Central memory CD4-positive, alpha-beta T cell (primary cell): ENCODE measurements around the gene CYTH1.
"Not testable (repeated sequence)": the region's sequence is repeated elsewhere in the genome, so short reads cannot be mapped to it uniquely, and the experiment has no call there.

Experiments used
- DNase-seq: peaks from one replicate; pipeline ENCODE4 v3.0.0; 2022

Gene CYTH1

DNA sequence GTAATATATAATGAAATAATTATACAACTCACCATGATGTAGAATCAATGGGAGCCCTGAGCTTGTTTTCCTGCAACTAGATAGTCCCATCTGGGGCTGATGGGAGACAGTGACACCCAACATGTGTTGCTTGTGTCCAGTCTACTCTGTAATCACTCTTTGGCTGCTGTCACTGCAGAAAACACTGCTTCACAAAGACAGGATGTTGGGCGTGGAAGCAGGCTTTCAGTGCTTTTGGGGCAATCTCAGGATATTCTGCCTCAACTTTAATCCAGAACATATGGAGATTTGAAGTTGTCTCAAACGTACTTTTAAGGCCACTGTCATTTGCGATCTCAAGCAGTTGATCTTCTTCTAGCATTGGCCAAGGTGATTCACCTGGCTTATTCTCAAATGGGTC, 94.9 kb downstream of the CYTH1 start:
- no peak for DNase-seq

DNA sequence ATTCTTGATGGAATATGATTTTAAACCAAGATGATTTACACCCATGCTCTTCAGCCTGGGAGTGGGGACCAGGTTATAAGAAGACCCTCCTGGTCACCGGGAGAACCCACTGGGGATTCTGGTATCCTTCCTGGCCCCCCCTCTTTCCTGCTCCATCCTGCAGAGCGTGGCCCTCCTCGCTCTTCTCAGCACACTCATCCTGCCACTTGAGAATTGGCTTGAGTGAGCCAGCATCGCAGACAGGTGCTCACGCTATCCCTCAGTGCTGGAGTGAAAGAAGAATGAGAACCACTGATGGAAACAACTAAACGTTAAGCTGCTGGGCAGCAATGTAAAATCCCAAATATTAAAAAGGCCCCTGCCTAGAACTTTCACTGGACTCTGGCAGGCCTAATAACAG, 98.0 kb downstream of the CYTH1 start:
- DNase-seq = no peak

DNA sequence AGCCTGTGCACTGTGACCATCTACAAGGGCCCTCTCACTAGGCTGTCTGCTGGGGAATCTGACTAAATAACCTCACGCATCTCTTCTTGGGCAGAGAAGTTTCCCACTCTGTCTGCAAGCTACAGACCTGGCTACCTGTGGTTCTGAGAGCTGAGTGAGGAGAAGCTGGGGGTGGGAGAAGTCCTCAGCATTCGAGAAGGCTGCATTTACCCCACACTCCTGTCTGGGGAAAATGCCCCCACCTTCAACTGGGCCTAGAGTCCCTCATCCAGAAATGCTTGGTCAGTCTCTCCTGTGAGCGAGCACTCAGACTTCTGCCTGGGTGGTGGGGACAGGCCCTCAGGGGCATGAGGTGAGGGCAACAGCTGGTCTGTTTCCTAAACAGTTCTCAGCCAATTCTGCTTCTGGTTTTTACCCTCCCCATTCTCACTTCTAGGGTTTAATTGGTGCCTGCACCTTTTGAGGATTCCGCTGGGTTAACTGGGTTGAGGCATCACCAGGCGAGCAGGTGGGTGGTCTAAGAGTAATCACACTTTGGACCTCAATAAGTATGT, 98.6 kb downstream of the CYTH1 start:
- no peak for DNase-seq

DNA sequence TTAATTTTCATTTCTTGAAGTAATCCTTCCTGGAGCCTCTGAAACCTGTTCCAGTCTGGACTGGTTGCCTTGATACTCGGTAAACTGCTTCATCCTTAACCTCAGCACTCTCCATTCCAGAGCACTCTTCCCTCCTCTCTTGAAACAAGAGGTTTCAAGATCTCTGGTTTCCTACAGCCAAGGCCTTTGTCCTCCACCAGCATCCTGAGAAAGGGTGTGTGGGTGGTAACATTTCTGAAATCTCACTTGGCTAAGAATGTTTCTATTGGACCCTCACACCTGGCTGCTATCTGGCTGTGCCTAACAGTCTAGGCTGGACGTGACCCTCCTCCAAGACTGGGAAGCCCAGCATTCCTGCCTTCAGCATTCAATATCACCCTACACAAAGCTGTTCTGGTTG, 99.7 kb downstream of the CYTH1 start:
- no peak for DNase-seq

DNA sequence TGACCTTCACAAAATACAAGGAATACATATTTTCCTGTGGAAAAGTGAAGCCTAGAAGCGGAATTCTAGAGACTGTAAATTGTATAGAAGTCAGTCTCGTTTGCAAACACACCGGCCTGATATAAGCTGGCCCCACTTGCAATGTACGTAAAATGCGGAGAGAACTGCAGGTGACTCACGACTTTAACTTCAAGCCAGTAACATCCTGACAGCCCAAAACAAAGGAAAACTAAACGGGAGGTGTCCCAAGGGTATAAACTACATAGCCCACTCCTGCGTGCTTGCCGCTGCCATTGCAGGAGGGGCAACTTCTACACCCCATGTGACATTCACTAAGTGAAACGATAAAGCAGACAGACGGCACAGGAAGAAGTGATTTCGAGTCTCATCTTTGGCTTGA, 101.6 kb downstream of the CYTH1 start:
- no peak for DNase-seq

DNA sequence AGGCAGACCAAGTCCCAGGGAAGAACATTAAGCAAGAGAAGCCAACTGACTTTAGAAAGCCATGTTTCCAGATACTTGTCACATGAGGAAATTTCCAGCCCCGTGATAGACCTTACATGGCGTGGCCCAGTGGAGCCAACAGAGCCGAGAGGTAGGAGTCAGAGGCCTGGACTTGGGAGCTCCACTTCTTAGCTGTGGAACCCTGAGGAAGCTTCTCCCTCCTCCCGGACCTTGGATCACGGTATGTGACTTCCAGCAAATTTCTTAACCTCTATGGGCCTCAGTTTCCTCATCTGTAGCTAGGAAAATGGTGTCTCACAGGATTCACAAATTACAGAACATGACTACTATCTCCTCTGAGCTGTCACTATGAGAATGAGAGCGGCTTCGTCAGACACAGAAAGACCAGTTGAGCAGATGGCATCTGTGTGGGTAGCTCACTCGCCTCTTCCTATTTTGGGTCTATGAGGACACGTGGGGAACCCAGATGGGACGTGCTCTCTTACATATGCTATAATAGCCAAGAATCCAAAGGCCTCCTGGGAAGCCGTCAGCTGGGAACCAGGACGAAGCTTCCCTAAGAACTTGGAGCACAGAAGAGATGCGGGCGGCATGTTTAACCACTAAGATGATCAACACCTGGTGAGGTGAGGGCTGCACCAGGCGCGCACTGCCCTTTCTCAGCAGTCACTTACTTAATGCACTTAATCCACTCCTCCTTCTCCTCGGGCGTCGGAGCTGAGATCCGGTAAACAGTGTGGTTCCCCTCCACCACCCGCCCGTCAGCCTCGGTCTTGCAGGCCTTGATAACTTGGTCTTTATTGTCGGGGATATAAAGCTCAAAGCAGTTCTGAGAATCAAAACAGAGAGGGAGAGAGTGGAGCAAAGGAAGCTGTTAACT, 102.3 kb downstream of the CYTH1 start:
- no peak for DNase-seq

DNA sequence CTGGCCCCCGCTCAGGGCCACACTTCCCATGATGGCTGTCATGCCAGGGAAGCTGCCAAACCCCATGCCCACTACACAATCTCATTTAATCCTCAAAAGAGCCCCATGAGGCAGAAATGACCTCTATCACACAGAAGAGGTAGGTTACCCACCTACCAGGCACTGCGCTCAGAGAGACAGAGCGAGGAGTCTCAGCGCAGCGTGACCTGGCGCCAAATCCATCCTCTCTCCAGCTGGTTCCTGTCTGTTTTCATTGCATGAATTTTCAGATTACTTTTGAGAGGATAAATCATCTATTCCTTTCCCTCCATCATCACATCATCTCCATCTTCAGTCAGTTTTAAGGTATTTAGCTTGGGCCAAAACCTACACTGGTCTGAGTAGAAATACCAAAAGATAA, 103.4 kb downstream of the CYTH1 start:
- DNase-seq = no peak

DNA sequence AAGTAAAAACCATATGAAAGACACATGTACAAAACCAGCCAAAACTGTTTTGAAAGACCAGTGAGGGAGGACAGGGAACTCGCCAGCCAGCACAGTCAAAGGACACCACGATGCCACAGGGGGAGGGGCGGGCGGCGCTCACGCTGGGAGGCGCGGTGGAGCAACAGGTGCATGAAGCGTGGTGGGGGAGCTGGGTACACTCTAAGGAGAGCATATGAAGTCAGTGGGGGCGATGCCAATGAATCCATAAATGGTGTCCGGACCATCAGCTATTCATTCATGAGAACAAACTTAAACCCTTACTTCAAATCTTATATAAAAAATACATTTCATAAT, 103.9 kb downstream of the CYTH1 start:
- DNase-seq = no peak

DNA sequence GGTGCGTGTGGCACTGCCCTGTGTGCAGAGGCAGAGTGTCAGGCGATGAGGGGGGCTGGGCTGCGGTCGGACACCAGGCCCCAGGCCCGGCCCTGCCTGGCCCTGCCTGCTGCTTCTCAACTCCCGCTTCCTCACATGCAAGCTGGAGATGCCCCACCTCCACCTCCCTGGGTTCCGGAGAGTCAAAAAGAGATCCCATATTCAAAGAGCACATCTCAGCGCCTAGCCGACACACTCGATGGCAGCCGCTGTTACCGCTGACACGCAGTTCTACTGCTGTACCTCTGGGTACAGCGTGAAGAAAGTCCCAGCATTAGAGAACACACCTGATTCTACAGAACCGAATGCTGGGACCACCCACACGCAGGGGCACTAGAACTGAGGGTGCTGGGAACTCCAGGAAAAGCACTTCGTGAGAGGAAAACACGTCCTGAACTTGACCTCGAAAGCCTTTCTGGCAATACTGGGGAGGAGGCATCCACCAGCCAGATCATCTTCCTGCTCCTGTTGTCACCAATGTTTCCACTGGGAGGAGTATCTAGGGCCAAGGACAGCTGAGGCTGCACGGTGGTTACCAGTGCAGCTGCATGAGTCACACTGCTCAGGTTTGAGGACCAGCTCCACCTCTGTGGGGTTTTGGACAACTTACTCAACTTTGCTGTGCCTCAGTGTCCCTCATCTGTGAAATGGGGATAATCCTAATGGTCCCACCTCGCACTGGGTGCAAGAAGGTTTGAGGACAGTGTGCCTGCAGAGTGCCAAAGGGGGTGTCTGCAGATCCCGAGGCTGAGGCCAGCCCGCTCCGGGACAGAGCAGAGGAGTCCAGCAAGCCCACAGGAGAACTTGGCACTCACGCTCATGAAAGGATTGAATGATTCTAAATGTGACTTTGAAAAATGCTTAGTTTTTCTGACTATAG, 104.5 kb downstream of the CYTH1 start:
- DNase-seq = no peak

DNA sequence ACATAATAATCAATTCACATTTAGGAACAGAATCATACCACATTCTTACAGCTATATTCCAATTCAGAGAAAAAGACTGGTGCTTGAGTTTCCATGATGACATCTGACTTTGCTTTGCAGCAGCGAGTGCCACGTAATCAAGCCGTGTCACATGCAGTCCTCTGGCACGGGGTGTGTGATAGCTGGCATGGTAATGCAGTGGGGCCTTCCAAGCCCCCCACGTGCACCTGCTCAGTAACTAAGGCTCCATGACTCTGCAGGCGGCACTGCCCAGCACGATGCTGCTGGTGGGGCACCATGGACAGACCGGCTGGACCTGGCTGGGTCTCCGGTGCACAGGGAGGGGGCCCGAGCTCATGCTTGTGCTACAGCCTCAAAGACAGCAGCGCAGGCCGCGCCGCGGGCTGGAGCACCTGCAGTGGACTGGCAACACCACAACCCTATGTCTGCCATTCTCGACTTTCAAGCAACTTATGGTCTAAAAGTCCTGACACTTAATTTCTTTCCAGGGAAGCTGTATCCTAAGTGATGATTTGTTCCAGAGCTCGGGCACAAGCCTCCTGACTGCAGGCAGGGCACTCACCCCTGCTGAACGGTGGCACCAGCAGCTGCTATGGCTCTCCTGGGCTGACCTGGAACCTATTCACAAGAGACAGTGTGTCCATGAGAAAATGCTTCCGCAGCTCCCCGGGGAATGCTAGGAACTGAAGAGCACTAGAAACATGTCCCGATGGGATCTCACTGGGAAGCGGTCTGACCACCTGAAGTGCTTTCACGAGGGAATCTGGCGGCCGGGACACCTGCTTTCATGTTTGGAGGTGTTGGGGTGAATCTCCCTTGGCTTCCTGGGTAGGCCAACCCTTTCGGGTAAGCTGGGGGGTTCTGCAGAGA, 105.4 kb downstream of the CYTH1 start:
- no peak for DNase-seq

DNA sequence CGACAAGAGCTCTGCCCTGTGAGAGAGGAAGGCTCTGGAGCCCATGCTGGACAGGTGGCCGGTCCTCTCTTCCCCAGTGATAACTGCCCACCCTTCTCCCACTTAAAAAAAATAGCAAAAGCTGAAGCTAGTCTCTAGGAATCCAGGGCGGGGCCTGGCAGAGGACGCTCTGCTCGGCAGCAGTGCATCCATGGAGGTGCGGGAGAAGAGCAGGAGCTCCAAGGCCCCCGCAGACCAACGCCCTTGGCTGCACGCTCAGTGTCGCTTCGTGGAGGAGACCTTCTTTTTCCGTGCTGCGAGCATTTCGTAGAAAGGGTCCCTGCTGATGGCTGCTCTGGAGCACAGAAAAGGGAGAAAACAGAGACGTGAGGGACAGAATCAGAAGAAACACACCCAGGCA, 106.2 kb downstream of the CYTH1 start:
- no peak for DNase-seq

DNA sequence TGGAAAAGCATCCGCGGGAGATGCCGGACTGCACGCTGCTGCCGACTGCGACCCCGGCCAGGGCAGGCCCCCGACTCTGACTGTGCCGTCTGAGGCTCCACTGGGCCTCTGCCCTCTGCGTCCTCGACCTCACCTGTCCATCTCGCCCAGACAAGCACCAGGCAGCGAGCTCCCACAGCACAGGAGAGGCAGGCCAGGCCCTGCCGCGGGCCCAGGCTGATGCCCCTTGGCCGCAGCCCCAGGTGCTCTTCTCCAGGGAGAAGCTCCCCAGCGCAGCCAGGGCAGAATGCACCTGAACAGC, 106.8 kb downstream of the CYTH1 start:
- no peak for DNase-seq

DNA sequence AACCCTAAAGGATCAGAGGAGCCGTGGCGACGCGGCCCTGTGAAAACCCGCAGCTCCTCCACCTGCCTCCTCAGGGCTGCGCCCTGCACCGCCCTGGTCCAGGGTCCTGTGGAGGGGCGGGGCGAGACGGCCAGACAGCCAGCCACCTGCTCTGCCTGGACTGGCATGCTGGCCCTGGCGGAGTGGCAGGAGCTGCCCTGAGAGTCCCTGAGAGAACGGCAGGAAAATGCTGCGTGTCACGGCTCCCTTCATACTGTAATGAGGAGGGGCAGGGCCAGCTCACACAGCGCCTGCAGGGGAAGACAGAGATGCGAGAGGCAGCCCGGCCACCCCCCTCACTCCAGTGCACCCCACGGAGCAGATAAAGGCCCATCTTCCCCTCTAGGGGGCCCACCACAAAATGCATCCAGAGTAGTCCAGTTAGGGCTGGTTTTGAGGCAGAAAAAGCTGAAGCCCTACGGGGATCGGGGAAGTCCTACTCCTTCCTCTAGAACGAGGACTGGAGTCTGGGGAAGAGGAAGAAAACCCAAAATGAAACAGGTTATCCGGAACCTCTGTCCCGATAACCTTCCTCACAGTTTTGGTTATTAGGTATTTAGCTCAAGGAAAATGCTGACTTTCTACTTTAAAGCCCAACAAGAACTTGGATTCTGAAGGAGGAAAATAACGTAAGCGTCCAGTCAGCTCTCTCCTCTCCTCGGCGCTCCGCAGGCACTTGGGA, 107.3 kb downstream of the CYTH1 start:
- DNase-seq = no peak

DNA sequence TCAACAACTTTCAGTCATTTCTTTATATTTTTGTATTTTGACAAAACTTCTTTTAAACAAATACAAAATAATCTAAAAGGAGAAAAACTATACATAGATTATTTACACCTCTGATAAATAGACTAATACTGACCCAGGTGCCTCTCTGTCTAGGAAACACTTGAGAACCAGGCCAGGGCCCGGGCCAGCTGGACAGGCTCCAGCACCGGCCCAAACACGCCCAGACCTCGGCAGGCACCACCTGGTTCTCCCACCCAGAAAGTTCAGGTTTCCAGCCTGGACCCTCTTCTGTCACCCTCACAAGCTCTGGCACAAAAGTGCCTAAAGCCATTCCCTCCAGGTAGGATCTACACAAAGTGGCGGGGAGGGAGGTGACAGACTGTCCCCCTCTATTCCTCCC, 107.9 kb downstream of the CYTH1 start:
- DNase-seq = no peak

DNA sequence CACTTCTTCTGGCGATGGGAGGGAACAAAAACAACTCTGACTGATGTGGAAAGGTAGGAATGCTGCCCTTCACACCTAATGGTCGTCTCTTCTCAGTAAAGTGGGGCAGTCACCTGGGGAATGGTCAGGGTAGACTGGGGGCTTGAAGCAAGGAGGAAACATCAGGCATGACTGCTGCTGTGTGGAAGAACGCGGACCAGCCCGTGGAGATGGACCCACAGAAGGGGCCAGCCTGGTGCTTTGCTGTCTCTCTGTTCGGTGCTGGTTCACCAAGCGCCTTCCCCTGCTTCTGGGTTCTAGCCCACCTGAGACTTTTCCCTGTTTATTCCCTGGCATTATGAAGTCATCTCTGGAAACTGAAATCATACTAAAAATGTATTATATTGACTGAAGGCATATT, 108.7 kb downstream of the CYTH1 start:
- DNase-seq = no peak

DNA sequence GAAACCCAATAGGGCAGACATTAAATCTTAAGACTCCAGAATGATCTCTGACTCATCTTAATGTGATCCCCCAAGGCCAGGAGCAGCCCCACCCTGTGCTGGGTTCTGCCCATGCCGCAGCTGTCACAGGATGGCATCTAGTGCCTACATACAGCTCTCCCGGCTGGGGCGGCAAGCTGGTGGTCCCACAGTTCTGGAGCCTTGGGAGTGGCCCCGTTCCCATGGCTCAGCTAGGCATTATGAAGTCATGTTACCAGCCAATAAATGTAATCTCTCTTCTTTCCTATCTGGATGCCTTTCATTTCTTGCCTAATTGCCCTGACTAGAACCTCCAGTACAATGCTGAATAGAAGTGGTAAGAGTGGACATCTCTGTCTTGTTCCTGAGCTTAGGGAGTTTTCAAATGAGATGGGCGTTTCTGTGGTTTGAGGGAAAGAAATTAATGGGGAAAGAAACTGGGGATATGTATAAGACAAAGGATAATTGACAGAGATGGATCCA, 109.2 kb downstream of the CYTH1 start:
- DNase-seq = no peak

DNA sequence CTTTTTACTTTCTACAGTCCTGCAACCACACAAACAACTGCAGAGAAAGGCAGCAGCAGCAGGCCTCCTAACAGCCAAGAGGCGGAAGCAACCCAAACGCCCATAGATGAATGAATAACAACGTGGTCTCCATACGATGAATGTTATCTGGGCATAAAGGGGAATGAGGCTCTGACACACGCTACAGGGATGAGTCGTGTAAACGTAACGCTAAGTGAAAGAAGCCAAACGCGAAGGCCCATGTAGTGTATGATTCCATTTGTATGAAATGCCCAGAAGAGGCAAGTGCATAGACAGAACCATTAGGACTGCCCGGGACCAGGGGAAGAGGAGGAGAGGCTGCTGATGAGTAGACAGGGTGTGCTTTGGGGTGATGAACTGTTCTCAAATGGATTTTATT, 110.1 kb downstream of the CYTH1 start:
- DNase-seq = no peak

DNA sequence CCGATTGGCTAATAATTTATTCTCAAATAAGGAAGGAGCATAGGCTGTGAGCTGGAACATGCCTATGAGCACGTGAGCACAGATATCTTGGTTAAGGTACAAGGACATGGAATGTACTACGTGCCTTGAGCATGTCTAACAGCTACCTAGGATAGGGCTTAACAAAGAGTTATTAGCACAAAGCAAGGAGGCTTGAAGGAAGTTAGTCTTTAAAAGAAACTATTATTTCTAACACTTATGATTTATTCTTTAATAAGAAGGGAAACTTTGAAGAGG, 110.4 kb downstream of the CYTH1 start:
- DNase-seq = not testable (repeated sequence)

DNA sequence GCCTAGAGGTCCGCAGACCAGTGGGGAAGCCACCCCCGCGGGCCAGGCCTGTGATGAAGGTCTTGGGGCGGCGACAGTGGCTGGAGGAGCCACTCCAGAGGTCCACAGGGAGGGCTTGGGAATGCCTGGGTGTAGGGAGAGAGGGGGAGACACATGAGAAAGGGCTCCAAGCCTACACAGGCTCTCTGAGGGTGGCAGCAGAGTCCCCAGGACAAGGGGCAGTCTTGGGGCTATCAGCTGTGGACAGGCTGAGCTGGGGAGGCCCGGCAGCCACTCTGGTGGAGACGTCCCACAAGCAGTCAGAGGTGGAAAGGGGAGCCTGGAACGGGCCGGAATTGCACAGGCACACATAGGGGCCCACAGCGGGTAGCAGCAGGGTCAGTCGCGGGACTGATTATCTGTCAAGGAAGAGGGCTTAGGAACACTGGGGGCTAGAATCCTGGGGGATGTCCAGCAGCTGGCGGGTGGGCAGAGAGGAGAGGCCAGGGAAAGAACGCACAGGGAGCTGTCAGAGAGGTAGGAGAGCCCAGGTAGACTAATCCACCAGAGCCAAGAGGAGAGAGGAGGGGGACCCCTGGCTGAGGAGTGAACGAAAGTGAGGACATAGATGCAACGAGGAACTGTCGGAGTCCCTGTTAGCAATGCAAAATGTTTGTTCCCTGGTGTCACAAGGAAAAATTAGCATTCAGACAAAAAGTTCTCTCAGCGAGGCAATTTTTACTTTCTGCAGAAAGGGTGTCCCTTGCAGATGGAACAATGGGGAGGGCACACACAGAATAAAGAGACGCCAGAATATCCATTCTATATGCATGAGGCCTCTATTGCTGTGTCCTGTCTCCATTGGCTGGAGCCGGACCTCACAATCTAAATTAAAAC, 111.0 kb downstream of the CYTH1 start:
- no peak for DNase-seq

DNA sequence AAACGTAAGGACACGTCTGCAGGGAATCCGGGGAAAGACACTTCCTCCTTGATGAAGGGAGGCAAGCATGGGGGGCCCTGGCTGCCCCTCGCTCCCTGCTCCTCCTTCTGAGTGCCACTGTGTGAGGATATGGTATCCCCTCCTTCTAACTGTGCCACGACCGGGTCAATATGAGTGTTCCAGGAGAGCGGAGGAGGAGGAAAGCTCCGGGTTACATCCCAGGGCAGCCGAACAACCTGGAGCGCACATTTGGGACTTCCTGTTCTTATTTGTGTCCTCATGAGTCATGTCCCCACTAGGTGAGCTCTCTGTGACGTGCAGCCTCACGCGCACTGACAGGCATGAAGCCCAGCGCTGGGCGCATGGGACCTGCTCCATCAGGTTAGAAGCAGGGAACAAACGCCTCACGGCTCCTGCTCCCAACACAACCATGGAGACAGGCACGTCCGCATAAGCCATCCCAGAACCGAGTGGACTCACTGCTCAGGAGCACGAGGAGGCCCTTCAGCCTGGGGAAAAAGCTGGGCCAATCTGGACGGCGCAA, 112.0 kb downstream of the CYTH1 start:
- DNase-seq = no peak
